Ramos (cell line): ENCODE results near the gene HOXC5.

ENCODE experiments used
- in situ Hi-C: fragments of 300-500 bp; cut with MboI; formaldehyde crosslinking; loops from one replicate; pipeline ENCODE4 v1.14.3; 2022; ENCODE audit warnings: low sequenced_read_pairs; ENCODE audit not compliant: unreplicated experiment

Gene HOXC5

DNA sequence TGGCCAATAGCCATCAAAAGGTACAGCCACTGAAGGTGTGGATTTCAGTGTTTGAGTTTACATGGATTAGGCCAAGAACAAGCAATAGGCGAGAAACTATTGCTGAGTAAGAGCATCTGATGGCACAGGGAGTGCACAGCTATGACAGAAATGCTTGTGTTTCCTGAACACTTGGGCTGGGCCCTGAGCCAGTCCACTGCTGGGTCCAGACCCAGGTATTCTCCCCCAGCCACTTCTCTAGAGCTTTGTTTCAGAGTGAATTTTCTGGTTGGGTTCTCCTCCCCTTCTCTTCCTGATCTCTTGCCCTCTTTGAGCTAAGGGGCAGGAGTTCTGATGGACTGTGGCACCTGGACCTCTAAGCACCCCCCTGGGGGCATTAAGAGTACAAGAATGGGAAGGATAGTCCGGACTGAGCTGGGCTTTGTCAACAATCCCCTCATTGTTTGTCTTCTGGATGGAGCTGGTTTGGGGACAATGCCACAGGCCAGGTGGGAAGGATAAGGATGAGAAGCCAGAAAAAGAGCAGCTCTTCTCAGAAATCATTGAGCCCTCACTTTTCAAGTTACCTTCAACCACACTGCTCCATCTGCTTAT is 8.3 kb downstream of the HOXC5 start:
- in situ Hi-C loops = loop anchor here (5.0 kb wide), 1 partner anchor 151 kb away; no protein-coding TSS in a partner anchor

DNA sequence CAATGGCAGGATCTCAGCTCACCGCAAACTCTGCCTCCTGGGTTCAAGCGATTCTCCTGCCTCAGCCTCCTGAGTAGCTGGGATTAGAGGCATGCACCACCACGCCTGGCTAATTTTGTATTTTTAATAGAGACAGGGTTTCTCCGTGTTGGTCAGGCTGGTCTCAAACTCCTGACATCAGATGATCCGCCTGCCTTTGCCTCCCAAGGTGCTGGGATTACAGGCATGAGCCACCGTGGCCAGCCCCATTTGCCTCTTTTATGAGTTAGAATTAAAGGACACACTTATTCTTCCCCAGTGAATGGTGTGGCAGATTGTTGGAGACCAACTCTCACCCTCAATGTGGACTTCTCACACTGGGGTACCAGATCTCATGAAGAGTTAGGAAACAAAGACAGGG is 9.2 kb downstream of the HOXC5 start:
- in situ Hi-C loops = loop anchor here (5.0 kb wide), 1 partner anchor 150 kb away; no protein-coding TSS in a partner anchor

- in situ Hi-C loops = loop anchor here (5.0 kb wide), 1 partner anchor 149 kb away; no protein-coding TSS in a partner anchor
These were observed 10.4 kb downstream of the HOXC5 start for GRCh38 chr12:54042970-54043853.

DNA sequence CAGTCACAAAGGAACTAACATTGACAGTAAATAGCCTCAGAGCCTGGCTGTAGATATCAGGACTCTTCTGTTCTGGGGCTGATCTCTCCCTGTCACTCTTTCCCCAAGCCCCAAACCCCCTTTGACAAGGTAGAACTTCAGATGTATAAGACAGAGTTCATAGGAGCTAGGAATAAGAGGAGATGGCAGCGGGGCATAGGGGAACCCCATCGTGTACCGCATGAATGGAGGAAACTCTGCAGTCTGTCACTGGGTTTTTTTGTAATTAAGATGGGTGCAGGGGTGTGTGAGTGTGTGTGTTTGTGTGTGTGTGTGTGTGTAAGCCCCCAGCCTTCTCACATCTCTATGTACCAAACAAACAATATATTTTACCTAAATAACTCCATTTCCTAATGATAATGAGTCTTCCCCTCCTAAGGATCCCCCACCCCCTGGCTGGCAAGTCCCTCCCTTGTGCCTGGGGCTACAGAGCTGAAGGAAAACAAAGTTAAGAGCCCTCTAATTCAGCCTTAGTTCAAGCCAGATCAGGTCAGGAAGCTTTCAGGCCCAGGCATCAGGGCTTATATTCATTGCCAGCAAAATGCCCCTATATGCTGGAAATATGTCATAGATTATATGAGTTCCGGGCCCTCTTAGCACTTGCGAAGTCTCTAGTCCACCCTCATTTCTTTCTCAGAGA is 11.7 kb downstream of the HOXC5 start:
- in situ Hi-C loops = loop anchor here (5.0 kb wide), 1 partner anchor 148 kb away; no protein-coding TSS in a partner anchor

- in situ Hi-C loops = no loop called here
These were observed 12.6 kb downstream of the HOXC5 start for GRCh38 chr12:54045401-54045800.

- in situ Hi-C loops = no loop called here
These were observed 13.1 kb downstream of the HOXC5 start for GRCh38 chr12:54045868-54046521.

GRCh38 chr12:54046809-54047159 is 13.9 kb downstream of the HOXC5 start:
- in situ Hi-C loops = no loop called here

- in situ Hi-C loops = no loop called here
These were observed 14.5 kb downstream of the HOXC5 start for GRCh38 chr12:54047160-54047963.

GRCh38 chr12:54047964-54048303 is 15.1 kb downstream of the HOXC5 start:
- in situ Hi-C loops = no loop called here

GRCh38 chr12:54048406-54049093 is 15.7 kb downstream of the HOXC5 start:
- in situ Hi-C loops = no loop called here

GRCh38 chr12:54049108-54049507 is 16.3 kb downstream of the HOXC5 start:
- in situ Hi-C loops = no loop called here

- in situ Hi-C loops = no loop called here
These were observed 17.6 kb downstream of the HOXC5 start for GRCh38 chr12:54050482-54050810.

DNA sequence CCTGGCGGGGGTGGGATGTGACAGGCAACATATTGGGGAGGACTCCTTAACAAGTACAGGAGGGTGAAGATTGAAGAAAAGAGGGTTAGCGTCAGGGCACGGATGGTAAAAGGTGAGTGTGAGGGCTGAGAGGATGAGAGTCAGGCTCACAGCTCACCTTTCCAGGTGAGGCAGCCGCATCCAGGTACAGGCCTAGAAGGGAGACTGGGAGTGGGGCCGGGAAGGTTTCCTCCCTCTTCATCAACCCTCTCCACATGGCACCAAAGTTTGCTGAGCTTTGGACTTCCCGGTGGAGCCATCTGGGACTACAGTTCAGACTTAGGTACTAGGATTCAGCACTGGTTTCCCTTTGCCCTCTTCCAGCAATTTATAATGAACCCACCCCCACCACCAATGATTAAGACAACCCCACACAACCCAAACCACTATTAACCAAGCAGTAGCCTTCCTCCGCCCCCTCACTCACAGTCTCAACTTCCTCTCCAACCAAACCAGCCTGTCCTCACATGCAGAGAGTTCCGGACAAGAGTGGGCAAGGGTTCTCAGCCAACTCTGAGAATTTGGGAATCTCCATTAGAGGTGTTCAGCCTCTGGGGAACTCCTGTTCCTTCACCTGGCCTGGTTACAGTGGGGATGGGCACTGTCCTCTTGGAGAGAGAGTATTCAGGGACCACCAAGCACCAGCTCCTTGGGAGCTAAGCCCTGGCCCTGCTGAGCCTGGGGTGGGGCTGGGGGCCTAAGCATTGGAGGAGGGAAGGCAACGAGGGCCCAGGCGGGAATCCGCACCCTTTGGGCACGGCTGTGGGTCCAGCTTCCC is 18.4 kb downstream of the HOXC5 start:
- in situ Hi-C loops = no loop called here

DNA sequence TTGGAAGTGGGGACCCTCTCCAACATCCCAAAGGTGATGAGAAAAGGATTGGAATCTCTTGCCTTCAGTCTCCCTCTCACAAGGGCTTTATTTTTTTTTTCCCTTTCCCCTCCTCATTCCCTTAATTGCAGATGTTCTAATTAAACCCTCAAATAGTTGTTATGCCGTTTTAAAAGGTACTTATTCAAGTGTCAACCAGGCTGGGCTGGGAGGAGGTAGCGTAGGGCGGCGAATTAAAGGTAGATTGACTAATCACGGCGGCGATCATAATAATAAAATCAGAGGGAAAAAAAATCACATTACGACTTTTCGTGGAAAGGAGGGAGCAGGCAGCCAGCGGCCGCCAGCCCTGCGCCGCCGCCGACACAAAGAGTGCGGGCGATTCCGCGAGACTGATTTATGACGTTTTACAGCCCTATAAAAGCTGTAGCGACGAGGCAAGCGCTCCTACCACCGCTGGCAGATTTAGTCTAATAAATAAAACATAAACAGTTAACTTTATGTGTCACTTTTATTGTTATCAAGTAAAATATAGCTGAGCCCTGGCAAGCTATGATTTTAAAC is 19.1 kb downstream of the HOXC5 start:
- in situ Hi-C loops = no loop called here

- in situ Hi-C loops = no loop called here
These were observed 19.7 kb downstream of the HOXC5 start for GRCh38 chr12:54052438-54053002.

GRCh38 chr12:54053003-54053750 is 20.3 kb downstream of the HOXC5 start:
- in situ Hi-C loops = no loop called here
